Type B pancreatic cell (in vitro differentiated cells): ENCODE results near the gene EFCAB6. TPM values are rescaled to one million over a fixed set of nuclear protein-coding genes. Genes with fewer than 3 reads are reported as not detected.

Experiments used
- DNase-seq: peaks from one replicate; pipeline ENCODE4 v3.0.0; 2021; ENCODE audit warnings: mixed read lengths; ENCODE audit not compliant: unreplicated experiment; ENCODE audit errors: extremely low spot score
- H3K27ac Mint-ChIP-seq: 2 replicates; pipeline ENCODE4 v1.8.0; 2021; ENCODE audit warnings: mild to moderate bottlenecking, mixed read lengths
- H3K27me3 Mint-ChIP-seq: 2 replicates; pipeline ENCODE4 v1.8.0; 2021; ENCODE audit warnings: mixed read lengths
- H3K36me3 Mint-ChIP-seq: 2 replicates; pipeline ENCODE4 v1.8.0; 2021; ENCODE audit warnings: mixed read lengths
- H3K4me1 Mint-ChIP-seq: one replicate; pipeline ENCODE4 v1.8.0; 2021; ENCODE audit warnings: mixed read lengths; ENCODE audit not compliant: unreplicated experiment
- H3K4me3 Mint-ChIP-seq: 2 replicates; pipeline ENCODE4 v1.8.0; 2021; ENCODE audit warnings: mild to moderate bottlenecking, mixed read lengths
- H3K9me3 Mint-ChIP-seq: 2 replicates; pipeline ENCODE4 v1.8.0; 2021; ENCODE audit warnings: mixed read lengths
- total RNA-seq: library from RNA; stranded (reverse); gene quantifications from 2 replicates; pipeline ENCODE4 v1.2.1, GENCODE V29; 2021; ENCODE audit warnings: low replicate concordance
- TF ChIP-seq, protein P1 (sequence below): fragments of 200-600 bp; sonication (generic); conservative IDR thresholded peaks from 2 replicates; pipeline ENCODE4 v1.5.0; 2021; ENCODE audit warnings: antibody characterized with exemption, mild to moderate bottlenecking

EFCAB6 gene
- total RNA-seq, 1 donor from 2014 or later = 5.3 TPM

DNA sequence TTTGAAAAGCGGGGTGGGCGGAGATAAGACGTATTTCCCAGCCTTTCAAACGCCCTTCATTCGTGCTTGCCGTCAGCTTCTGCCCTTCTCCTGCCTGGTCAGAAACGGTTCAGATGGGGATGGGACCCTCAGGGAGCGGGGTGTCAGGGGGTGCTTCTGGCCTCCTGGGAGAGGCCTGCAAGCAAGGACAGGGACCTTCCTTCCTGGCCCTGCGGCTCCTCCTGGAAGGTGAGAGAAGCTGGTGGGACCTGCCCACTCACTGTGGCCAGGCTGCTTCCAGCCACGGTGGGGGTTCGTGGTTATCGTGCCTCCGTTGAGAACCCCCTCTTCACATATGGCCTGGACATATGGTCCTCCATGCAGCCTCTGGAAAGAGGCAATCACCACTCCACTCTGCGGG is 295.7 kb downstream of the EFCAB6 start:
- no peaks in the 10 kb centered on the region for H3K36me3 Mint-ChIP-seq
- H3K4me1 Mint-ChIP-seq = no peaks in the 10 kb centered on the region
- H3K27ac Mint-ChIP-seq = no peak overlapping the region
- H3K9me3 Mint-ChIP-seq = no peaks in the 10 kb centered on the region
- TF ChIP-seq, protein P1, sequence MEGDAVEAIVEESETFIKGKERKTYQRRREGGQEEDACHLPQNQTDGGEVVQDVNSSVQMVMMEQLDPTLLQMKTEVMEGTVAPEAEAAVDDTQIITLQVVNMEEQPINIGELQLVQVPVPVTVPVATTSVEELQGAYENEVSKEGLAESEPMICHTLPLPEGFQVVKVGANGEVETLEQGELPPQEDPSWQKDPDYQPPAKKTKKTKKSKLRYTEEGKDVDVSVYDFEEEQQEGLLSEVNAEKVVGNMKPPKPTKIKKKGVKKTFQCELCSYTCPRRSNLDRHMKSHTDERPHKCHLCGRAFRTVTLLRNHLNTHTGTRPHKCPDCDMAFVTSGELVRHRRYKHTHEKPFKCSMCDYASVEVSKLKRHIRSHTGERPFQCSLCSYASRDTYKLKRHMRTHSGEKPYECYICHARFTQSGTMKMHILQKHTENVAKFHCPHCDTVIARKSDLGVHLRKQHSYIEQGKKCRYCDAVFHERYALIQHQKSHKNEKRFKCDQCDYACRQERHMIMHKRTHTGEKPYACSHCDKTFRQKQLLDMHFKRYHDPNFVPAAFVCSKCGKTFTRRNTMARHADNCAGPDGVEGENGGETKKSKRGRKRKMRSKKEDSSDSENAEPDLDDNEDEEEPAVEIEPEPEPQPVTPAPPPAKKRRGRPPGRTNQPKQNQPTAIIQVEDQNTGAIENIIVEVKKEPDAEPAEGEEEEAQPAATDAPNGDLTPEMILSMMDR = no peak
- no peak for DNase-seq
- no peak overlapping the region for H3K4me3 Mint-ChIP-seq
- peaks cover 7% of the 10 kb centered on the region for H3K27me3 Mint-ChIP-seq

DNA sequence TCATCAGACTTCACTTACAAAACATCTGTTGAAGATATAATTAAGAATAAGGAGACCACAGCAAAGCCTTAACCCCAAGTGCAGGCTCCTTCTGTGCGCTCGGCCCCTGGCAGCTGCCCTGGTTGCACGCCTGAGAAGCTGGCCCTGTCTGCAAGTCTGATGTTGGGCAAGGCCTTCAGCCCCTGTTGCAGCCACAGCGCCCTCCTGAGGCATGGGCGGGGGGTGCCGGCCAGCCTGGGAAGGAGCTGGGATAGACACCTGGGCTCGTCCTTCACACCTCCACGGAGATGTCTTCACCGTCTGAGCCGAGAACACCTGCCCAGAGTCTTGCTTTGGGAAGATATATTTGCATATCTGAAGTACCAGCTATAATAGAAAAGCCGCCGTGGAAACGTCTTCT is 296.2 kb downstream of the EFCAB6 start:
- no peak overlapping the region for H3K27ac Mint-ChIP-seq
- H3K36me3 Mint-ChIP-seq = no peaks in the 10 kb centered on the region
- H3K9me3 Mint-ChIP-seq = no peaks in the 10 kb centered on the region
- no peak overlapping the region for H3K4me3 Mint-ChIP-seq
- peaks cover 7% of the 10 kb centered on the region for H3K27me3 Mint-ChIP-seq
- H3K4me1 Mint-ChIP-seq = no peaks in the 10 kb centered on the region
- DNase-seq = no peak
- TF ChIP-seq, protein P1 = no peak

DNA sequence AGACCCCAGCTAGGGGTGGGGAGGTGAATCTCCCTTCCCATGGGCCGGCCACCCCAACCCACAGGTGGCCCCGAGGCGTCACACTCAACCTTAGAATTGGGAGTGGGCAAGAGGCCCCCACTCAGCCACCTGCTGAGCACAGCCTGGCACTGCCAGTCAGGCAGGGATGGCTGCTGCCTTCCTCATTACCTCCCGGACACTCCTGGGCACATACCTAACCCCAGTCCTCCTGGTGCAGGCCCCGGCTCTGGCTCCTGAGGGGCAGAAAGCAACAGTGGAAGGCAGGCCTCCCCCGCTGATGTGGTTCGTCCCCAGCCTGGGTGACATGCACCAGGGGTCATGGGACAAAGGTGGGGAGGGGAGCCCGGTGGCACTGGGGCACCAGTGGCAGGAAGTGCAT is 296.7 kb downstream of the EFCAB6 start:
- peaks cover 7% of the 10 kb centered on the region for H3K27me3 Mint-ChIP-seq
- no peaks in the 10 kb centered on the region for H3K4me1 Mint-ChIP-seq
- no peaks in the 10 kb centered on the region for H3K9me3 Mint-ChIP-seq
- no peak for DNase-seq
- TF ChIP-seq, protein P1 = no peak
- H3K27ac Mint-ChIP-seq = no peak overlapping the region
- H3K4me3 Mint-ChIP-seq = no peak overlapping the region
- no peaks in the 10 kb centered on the region for H3K36me3 Mint-ChIP-seq

DNA sequence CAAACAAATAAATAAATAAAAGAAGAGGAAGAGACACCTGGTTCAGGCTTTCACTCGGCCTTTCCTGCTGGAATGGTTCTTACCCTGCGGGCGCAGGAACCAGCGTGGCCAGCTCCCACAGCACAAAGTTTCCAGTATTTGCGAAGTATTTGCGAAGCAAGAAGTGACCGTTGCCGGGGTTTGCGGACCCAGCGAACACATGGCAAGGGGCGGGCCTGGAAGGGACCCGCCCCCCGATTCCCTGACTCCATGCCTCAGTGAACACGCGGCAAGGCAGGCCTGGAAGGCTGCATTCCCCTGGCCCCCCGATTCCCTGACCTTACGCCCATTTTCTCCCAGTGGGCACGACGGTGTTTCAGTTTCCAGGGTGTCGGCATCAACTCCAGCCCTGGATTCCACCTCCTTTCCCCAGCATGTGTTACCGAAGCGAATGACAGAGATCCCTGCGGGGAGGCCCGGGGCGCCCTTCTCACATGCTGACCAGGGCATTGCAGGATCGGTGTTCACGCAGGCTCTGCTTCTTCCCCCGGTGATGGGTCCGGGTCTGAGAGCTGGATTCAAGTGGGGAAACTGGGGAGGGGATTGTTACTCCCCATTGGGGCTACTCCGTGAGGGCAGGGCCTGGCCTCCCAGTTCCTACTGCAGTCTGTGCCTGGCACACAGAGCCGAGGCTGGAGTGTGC is 297.5 kb downstream of the EFCAB6 start:
- Mint-ChIP-seq H3K27me3 (peaks cover 4% of the 10 kb centered on the region), H3K4me1 (no peaks in the 10 kb centered on the region), H3K4me3 (no peak overlapping the region), H3K9me3 (no peaks in the 10 kb centered on the region), H3K36me3 (no peaks in the 10 kb centered on the region), H3K27ac (no peak overlapping the region)
- TF ChIP-seq, protein P1 = no peak
- DNase-seq = no peak

DNA sequence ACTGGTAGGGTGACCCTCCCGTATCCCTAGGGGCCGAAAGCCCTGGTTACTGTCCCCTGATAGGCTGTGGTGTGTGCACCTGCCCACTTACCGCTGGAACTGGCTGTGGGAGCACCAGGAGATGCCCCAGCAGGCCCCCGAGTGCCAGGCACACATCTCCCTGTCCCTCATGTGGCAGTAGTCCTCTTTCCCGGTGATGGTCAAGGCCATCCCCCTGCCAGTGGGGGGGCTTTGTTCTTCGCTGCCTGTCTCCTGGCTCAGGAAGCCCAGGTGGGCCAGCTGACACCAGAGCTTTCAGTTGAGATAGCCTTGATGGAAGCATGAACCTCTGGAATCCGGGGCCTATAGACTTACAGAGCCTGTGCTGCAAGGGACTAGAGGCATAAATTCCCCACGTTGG is 299.8 kb downstream of the EFCAB6 start:
- Mint-ChIP-seq H3K36me3 (no peaks in the 10 kb centered on the region), H3K9me3 (no peaks in the 10 kb centered on the region), H3K4me3 (no peak overlapping the region), H3K4me1 (no peaks in the 10 kb centered on the region), H3K27ac (no peak overlapping the region), H3K27me3 (no peaks in the 10 kb centered on the region)
- TF ChIP-seq, protein P1 = no peak
- DNase-seq = no peak
